ENCODE measurements around the gene ADNP. TPM values are rescaled to one million over a fixed set of nuclear protein-coding genes. Genes with fewer than 3 reads are reported as not detected.

The ADNP gene
- total and polyA plus RNA-seq, 10 of the 15 experiments (the other 5 are each of a cell fraction or from before 2014, with no cell fraction given), result 23.0 to 74.4 (median 34.9) TPM

DNA sequence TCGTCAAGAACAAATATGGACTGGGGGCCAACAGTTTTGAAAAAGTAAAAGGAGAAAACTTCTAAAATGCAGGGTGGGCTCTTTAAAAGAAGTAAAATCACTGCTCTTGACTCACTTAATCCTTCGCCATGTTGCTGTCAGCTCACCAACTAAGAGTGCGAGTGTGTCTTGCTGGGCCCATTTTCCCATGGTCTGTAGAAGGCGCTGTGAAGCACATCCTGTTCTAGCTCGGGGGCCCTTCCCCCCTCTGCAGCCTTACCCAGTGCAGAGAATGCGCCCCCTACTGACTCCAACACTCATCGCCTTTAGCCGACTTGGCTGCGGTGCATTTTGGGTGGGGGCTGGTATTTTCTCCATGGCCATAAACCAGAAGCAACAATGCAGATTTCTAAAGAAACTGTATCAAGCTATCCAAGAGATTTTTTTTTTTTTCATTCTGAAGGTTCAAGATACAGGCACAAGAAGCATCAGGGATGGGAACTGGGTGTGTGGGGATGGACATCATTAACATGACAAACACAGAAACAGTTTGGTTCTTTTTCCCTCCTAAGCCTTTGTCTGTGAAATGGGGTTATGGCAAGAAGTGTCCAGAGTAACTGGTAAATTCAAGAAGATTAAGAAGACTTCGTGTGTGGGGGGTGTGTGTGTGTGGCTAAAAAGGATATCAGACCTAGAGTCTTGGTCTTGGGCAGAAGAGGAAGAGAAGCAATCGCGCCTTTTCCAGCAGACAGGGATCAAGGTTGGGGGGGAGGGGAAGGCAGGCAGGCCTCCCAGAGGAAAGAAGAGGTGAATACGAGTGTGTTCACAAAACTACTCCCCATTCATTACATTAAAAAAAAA lies 1.7 kb downstream of the ADNP start (continued):
- TF ChIP-seq, protein P1, sequence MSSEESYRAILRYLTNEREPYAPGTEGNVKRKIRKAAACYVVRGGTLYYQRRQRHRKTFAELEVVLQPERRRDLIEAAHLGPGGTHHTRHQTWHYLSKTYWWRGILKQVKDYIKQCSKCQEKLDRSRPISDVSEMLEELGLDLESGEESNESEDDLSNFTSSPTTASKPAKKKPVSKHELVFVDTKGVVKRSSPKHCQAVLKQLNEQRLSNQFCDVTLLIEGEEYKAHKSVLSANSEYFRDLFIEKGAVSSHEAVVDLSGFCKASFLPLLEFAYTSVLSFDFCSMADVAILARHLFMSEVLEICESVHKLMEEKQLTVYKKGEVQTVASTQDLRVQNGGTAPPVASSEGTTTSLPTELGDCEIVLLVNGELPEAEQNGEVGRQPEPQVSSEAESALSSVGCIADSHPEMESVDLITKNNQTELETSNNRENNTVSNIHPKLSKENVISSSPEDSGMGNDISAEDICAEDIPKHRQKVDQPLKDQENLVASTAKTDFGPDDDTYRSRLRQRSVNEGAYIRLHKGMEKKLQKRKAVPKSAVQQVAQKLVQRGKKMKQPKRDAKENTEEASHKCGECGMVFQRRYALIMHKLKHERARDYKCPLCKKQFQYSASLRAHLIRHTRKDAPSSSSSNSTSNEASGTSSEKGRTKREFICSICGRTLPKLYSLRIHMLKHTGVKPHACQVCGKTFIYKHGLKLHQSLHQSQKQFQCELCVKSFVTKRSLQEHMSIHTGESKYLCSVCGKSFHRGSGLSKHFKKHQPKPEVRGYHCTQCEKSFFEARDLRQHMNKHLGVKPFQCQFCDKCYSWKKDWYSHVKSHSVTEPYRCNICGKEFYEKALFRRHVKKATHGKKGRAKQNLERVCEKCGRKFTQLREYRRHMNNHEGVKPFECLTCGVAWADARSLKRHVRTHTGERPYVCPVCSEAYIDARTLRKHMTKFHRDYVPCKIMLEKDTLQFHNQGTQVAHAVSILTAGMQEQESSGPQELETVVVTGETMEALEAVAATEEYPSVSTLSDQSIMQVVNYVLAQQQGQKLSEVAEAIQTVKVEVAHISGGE (CRISPR knock-in tag; IDR thresholded peaks at IDR 0.05), result no peak
- TF ChIP-seq FOXK2 (IDR thresholded peaks at IDR 0.05), result peak; percentile 47; the same call in 1 of the 2 replicates
- TF ChIP-seq CREM (IDR thresholded peaks at IDR 0.05; ENCODE audit: low read depth), result peak; percentile 73; the same call in 1 of the 2 replicates
- TF ChIP-seq CHD1 (IDR thresholded peaks at IDR 0.05; ENCODE audit: low read depth, low read length), result peak; percentile 62; the same call in 1 of the 2 replicates
- TF ChIP-seq EED (IDR thresholded peaks at IDR 0.05; ENCODE audit: low read depth), result peak; percentile 36; the same call in 1 of the 2 replicates
- peak; percentile 72; the same call in 1 of the 2 replicates for TF ChIP-seq ZNF207 (IDR thresholded peaks at IDR 0.05; ENCODE audit: borderline replicate concordance)
- 0 out of 2 replicates have a peak, but pooled peaks have one; percentile 26 for TF ChIP-seq GABPA (IDR thresholded peaks at IDR 0.05; ENCODE audit: low read depth)
- 0 out of 2 replicates have a peak, but pooled peaks have one; percentile 60 for TF ChIP-seq JUND (IDR thresholded peaks at IDR 0.05; ENCODE audit: low read depth, low read length)
- TF ChIP-seq RBBP5 (conservative IDR thresholded peaks at IDR 0.05), result no peak
- peak; percentile 86 for TF ChIP-seq RAD21 (IDR thresholded peaks at IDR 0.05; ENCODE audit: insufficient read depth, low read depth, low read length)
- TF ChIP-seq YBX1 (IDR thresholded peaks at IDR 0.05), result no peak
- TF ChIP-seq TBL1XR1 (IDR thresholded peaks at IDR 0.05; ENCODE audit: low read depth, low read length), result peak; percentile 91
- peak; percentile 51; the same call in 1 of the 2 replicates for TF ChIP-seq SPI1 (IDR thresholded peaks at IDR 0.05; ENCODE audit: borderline replicate concordance, insufficient read depth, low read depth, low read length)
- peak; percentile 96 for TF ChIP-seq RELA (IDR thresholded peaks at IDR 0.05; ENCODE audit: borderline replicate concordance, partially characterized antibody)
- TF ChIP-seq HDAC2 (IDR thresholded peaks at IDR 0.05), result no peak
- TF ChIP-seq, protein P2, sequence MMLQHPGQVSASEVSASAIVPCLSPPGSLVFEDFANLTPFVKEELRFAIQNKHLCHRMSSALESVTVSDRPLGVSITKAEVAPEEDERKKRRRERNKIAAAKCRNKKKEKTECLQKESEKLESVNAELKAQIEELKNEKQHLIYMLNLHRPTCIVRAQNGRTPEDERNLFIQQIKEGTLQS (IDR thresholded peaks at IDR 0.05; ENCODE audit: borderline replicate concordance, extremely low read depth, low read depth, low read length), result peak; percentile 45; the same call in 1 of the 2 replicates
- TF ChIP-seq RAD51 (IDR thresholded peaks at IDR 0.05), result no peak
- TF ChIP-seq, protein P3, sequence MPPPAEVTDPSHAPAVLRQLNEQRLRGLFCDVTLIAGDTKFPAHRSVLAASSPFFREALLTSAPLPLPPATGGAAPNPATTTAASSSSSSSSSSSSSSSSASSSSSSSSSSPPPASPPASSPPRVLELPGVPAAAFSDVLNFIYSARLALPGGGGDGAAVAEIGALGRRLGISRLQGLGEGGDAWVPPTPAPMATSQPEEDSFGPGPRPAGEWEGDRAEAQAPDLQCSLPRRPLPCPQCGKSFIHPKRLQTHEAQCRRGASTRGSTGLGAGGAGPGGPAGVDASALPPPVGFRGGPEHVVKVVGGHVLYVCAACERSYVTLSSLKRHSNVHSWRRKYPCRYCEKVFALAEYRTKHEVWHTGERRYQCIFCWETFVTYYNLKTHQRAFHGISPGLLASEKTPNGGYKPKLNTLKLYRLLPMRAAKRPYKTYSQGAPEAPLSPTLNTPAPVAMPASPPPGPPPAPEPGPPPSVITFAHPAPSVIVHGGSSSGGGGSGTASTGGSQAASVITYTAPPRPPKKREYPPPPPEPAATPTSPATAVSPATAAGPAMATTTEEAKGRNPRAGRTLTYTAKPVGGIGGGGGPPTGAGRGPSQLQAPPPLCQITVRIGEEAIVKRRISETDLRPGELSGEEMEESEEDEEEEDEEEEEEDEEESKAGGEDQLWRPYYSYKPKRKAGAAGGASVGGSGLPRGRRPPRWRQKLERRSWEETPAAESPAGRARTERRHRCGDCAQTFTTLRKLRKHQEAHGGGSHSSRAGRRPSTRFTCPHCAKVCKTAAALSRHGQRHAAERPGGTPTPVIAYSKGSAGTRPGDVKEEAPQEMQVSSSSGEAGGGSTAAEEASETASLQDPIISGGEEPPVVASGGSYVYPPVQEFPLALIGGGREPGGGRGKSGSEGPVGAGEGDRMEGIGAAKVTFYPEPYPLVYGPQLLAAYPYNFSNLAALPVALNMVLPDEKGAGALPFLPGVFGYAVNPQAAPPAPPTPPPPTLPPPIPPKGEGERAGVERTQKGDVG (CRISPR knock-in tag; IDR thresholded peaks at IDR 0.05), result no peak
- peak; percentile 70; the same call in 1 of the 2 replicates for TF ChIP-seq RCOR1 (conservative IDR thresholded peaks at IDR 0.05; ENCODE audit: low read depth, low read length)
- TF ChIP-seq MTA3 (IDR thresholded peaks at IDR 0.05; ENCODE audit: borderline replicate concordance, low read length), result no peak
- peak; percentile 77 for TF ChIP-seq CREB1 (IDR thresholded peaks at IDR 0.05; ENCODE audit: low read depth)

Data from GM12878 (cell line).